ENCODE measurements around the gene MOGAT2.
"Not testable (repeated sequence)": the region's sequence is repeated elsewhere in the genome, so short reads cannot be mapped to it uniquely, and the experiment has no call there.

Gene MOGAT2

GRCh38 chr11:75731095-75731494 is 13.5 kb downstream of the MOGAT2 start:
- Histone ChIP-seq H3K36me3 (ENCODE audit: insufficient read depth, low read length) (no peaks in the 10 kb centered on the region), H3K4me1 (ENCODE audit: insufficient read depth, low read length) (no peaks in the 10 kb centered on the region), H3K9ac (ENCODE audit: low read depth, low read length) (no peak overlapping the region), H3K9me3 (ENCODE audit: control insufficient read depth, insufficient read depth, low read length) (no peaks in the 10 kb centered on the region; the same call in 1 of the 2 replicates)

- Histone ChIP-seq H3K4me1 (ENCODE audit: insufficient read depth, low read length) (no peaks in the 10 kb centered on the region), H3K9me3 (ENCODE audit: control insufficient read depth, insufficient read depth, low read length) (no peaks in the 10 kb centered on the region; the same call in 1 of the 2 replicates), H3K36me3 (ENCODE audit: insufficient read depth, low read length) (no peaks in the 10 kb centered on the region), H3K9ac (ENCODE audit: low read depth, low read length) (no peak overlapping the region)
These were observed 15.4 kb downstream of the MOGAT2 start for GRCh38 chr11:75733071-75733430.

- Histone ChIP-seq H3K9ac (ENCODE audit: low read depth, low read length) (no peak overlapping the region), H3K36me3 (ENCODE audit: insufficient read depth, low read length) (no peaks in the 10 kb centered on the region), H3K9me3 (ENCODE audit: control insufficient read depth, insufficient read depth, low read length) (no peaks in the 10 kb centered on the region; the same call in 1 of the 2 replicates), H3K4me1 (ENCODE audit: insufficient read depth, low read length) (no peaks in the 10 kb centered on the region)
These were observed 15.9 kb downstream of the MOGAT2 start for GRCh38 chr11:75733431-75734107.

GRCh38 chr11:75734491-75735180 is 17.0 kb downstream of the MOGAT2 start:
- no peaks in the 10 kb centered on the region for H3K36me3 ChIP-seq (ENCODE audit: insufficient read depth, low read length)
- H3K4me1 ChIP-seq (ENCODE audit: insufficient read depth, low read length), result no peaks in the 10 kb centered on the region
- H3K9ac ChIP-seq (ENCODE audit: low read depth, low read length), result no peak overlapping the region
- H3K9me3 ChIP-seq (ENCODE audit: control insufficient read depth, insufficient read depth, low read length), result no peaks in the 10 kb centered on the region; the same call in 1 of the 2 replicates

GRCh38 chr11:75735181-75735845 is 17.7 kb downstream of the MOGAT2 start:
- Histone ChIP-seq H3K36me3 (ENCODE audit: insufficient read depth, low read length) (no peaks in the 10 kb centered on the region), H3K9me3 (ENCODE audit: control insufficient read depth, insufficient read depth, low read length) (no peaks in the 10 kb centered on the region; the same call in 1 of the 2 replicates), H3K9ac (ENCODE audit: low read depth, low read length) (no peak overlapping the region), H3K4me1 (ENCODE audit: insufficient read depth, low read length) (no peaks in the 10 kb centered on the region)

GRCh38 chr11:75737314-75737713 is 19.7 kb downstream of the MOGAT2 start:
- H3K4me1 ChIP-seq (ENCODE audit: insufficient read depth, low read length), result no peaks in the 10 kb centered on the region
- no peaks in the 10 kb centered on the region for H3K36me3 ChIP-seq (ENCODE audit: insufficient read depth, low read length)
- no peaks in the 10 kb centered on the region for H3K9me3 ChIP-seq (ENCODE audit: control insufficient read depth, insufficient read depth, low read length)
- no peak overlapping the region for H3K9ac ChIP-seq (ENCODE audit: low read depth, low read length)

GRCh38 chr11:75740681-75741080 is 23.0 kb downstream of the MOGAT2 start:
- Histone ChIP-seq H3K4me1 (ENCODE audit: insufficient read depth, low read length) (no peaks in the 10 kb centered on the region), H3K9me3 (ENCODE audit: control insufficient read depth, insufficient read depth, low read length) (no peaks in the 10 kb centered on the region), H3K9ac (ENCODE audit: low read depth, low read length) (no peak overlapping the region), H3K36me3 (ENCODE audit: insufficient read depth, low read length) (no peaks in the 10 kb centered on the region)

GRCh38 chr11:75743159-75743558 is 25.5 kb downstream of the MOGAT2 start:
- H3K36me3 ChIP-seq (ENCODE audit: insufficient read depth, low read length); H3K9ac ChIP-seq (ENCODE audit: low read depth, low read length); H3K9me3 ChIP-seq (ENCODE audit: control insufficient read depth, insufficient read depth, low read length); H3K4me1 ChIP-seq (ENCODE audit: insufficient read depth, low read length): not testable (repeated sequence)

- no peaks in the 10 kb centered on the region for H3K4me1 ChIP-seq (ENCODE audit: insufficient read depth, low read length)
- no peak overlapping the region for H3K9ac ChIP-seq (ENCODE audit: low read depth, low read length)
- no peaks in the 10 kb centered on the region; the same call in 1 of the 2 replicates for H3K9me3 ChIP-seq (ENCODE audit: control insufficient read depth, insufficient read depth, low read length)
- no peaks in the 10 kb centered on the region for H3K36me3 ChIP-seq (ENCODE audit: insufficient read depth, low read length)
These were observed 26.3 kb downstream of the MOGAT2 start for GRCh38 chr11:75743711-75744563.

GRCh38 chr11:75745807-75746206 is 28.2 kb downstream of the MOGAT2 start:
- no peaks in the 10 kb centered on the region for H3K4me1 ChIP-seq (ENCODE audit: insufficient read depth, low read length)
- no peaks in the 10 kb centered on the region for H3K36me3 ChIP-seq (ENCODE audit: insufficient read depth, low read length)
- H3K9me3 ChIP-seq (ENCODE audit: control insufficient read depth, insufficient read depth, low read length), result no peaks in the 10 kb centered on the region; the same call in 1 of the 2 replicates
- no peak overlapping the region for H3K9ac ChIP-seq (ENCODE audit: low read depth, low read length)

GRCh38 chr11:75748729-75749273 is 31.2 kb downstream of the MOGAT2 start:
- not testable (repeated sequence) for H3K9me3 ChIP-seq (ENCODE audit: control insufficient read depth, insufficient read depth, low read length); H3K36me3 ChIP-seq (ENCODE audit: insufficient read depth, low read length); H3K4me1 ChIP-seq (ENCODE audit: insufficient read depth, low read length)
- peak overlapping the region; percentile 33; the same call in 1 of the 2 replicates for H3K9ac ChIP-seq (ENCODE audit: low read depth, low read length)

GRCh38 chr11:75754933-75755332 is 37.3 kb downstream of the MOGAT2 start:
- H3K36me3 ChIP-seq (ENCODE audit: insufficient read depth, low read length); H3K9ac ChIP-seq (ENCODE audit: low read depth, low read length); H3K4me1 ChIP-seq (ENCODE audit: insufficient read depth, low read length): not testable (repeated sequence)

GRCh38 chr11:75757651-75758050 is 40.0 kb downstream of the MOGAT2 start:
- H3K9ac ChIP-seq (ENCODE audit: low read depth, low read length), result no peak overlapping the region

More at GRCh38 chr11:75754933-75755332, 37.3 kb downstream of the MOGAT2 start:
- H3K9me3 ChIP-seq (ENCODE audit: control insufficient read depth, insufficient read depth, low read length), result not testable (repeated sequence)

GRCh38 chr11:75759832-75760231 is 42.2 kb downstream of the MOGAT2 start:
- no peaks in the 10 kb centered on the region for H3K9me3 ChIP-seq (ENCODE audit: control insufficient read depth, insufficient read depth, low read length)
- H3K9ac ChIP-seq (ENCODE audit: low read depth, low read length), result no peak overlapping the region
- H3K36me3 ChIP-seq (ENCODE audit: insufficient read depth, low read length), result no peaks in the 10 kb centered on the region
- H3K4me1 ChIP-seq (ENCODE audit: insufficient read depth, low read length), result peaks cover 10% of the 10 kb centered on the region; the same call in 1 of the 2 replicates

More at GRCh38 chr11:75757651-75758050, 40.0 kb downstream of the MOGAT2 start:
- no peaks in the 10 kb centered on the region for H3K36me3 ChIP-seq (ENCODE audit: insufficient read depth, low read length)
- H3K9me3 ChIP-seq (ENCODE audit: control insufficient read depth, insufficient read depth, low read length), result no peaks in the 10 kb centered on the region
- peaks cover 10% of the 10 kb centered on the region; the same call in 1 of the 2 replicates for H3K4me1 ChIP-seq (ENCODE audit: insufficient read depth, low read length)

Data from ES-I3 (cell line).